H9 (cell line): ENCODE data around the gene TAF10. TPM values are rescaled to one million over a fixed set of nuclear protein-coding genes. Genes with fewer than 3 reads are reported as not detected.
A peak's percentile ranks its signal among the peaks of the same experiment; 100 is the strongest.

Experiments
- DNase-seq: peaks from one replicate; pipeline ENCODE4 v3.0.0-alpha.2; 2017
- H2AFZ ChIP-seq: one replicate; pipeline ENCODE4 v1.6.1; 2013; ENCODE audit warnings: mild to moderate bottlenecking, low read length, control low read depth, moderate library complexity
- H2AK5ac ChIP-seq: 2 replicates; pipeline ENCODE4 v1.6.1; 2013; ENCODE audit warnings: low read length, control low read depth, mixed read lengths; ENCODE audit not compliant: insufficient read length
- H2BK120ac ChIP-seq: one replicate; pipeline ENCODE4 v1.6.1; 2013; ENCODE audit warnings: low read depth, mild to moderate bottlenecking, low read length, control low read depth, inconsistent platforms; ENCODE audit not compliant: poor library complexity, severe bottlenecking
- H2BK12ac ChIP-seq: 2 replicates; pipeline ENCODE4 v1.6.1; 2013; ENCODE audit warnings: low read length, control low read depth, mixed read lengths, low read depth; ENCODE audit not compliant: insufficient read length
- H2BK15ac ChIP-seq: 2 replicates; pipeline ENCODE4 v1.6.1; 2013; ENCODE audit warnings: low read depth, low read length, control low read depth
- H2BK20ac ChIP-seq: one replicate; pipeline ENCODE4 v1.6.1; 2013; ENCODE audit warnings: low read depth, mild to moderate bottlenecking, low read length, control low read depth, inconsistent platforms; ENCODE audit not compliant: poor library complexity, severe bottlenecking
- H2BK5ac ChIP-seq: 2 replicates; pipeline ENCODE4 v1.6.1; 2013; ENCODE audit warnings: low read length, control low read depth, mixed read lengths; ENCODE audit not compliant: insufficient read length
- H3K14ac ChIP-seq: 2 replicates; pipeline ENCODE4 v1.6.1; 2013; ENCODE audit warnings: low read length, control low read depth; ENCODE audit not compliant: insufficient read depth
- H3K18ac ChIP-seq: 2 replicates; pipeline ENCODE4 v1.6.1; 2013; ENCODE audit warnings: low read depth, mild to moderate bottlenecking, mixed read lengths, low read length, control low read depth; ENCODE audit not compliant: insufficient read length
- H3K23ac ChIP-seq: 2 replicates; pipeline ENCODE4 v1.6.1; 2013; ENCODE audit warnings: low read length, control low read depth, mixed read lengths, low read depth; ENCODE audit not compliant: insufficient read length
- H3K23me2 ChIP-seq: 2 replicates; pipeline ENCODE4 v1.6.1; 2013; ENCODE audit warnings: low read depth, mild to moderate bottlenecking, mixed read lengths, low read length, control low read depth; ENCODE audit not compliant: insufficient read length, poor library complexity, severe bottlenecking
- H3K27ac ChIP-seq: 2 replicates; pipeline ENCODE4 v1.5.1; 2013; ENCODE audit warnings: low read length, control low read depth, mixed read lengths, low read depth; ENCODE audit not compliant: insufficient read length
- H3K27me3 ChIP-seq: 2 replicates; pipeline ENCODE4 v1.6.1; 2013; ENCODE audit warnings: low read length, control low read depth, inconsistent platforms; ENCODE audit not compliant: insufficient read depth
- H3K4ac ChIP-seq: 2 replicates; pipeline ENCODE4 v1.6.1; 2013; ENCODE audit warnings: low read depth, mild to moderate bottlenecking, control low read depth, inconsistent platforms, low read length, moderate library complexity
- H3K4me1 ChIP-seq: 2 replicates; pipeline ENCODE4 v1.6.1; 2013; ENCODE audit warnings: low read length, control low read depth, inconsistent platforms; ENCODE audit not compliant: insufficient read depth
- H3K4me2 ChIP-seq: 2 replicates; pipeline ENCODE4 v1.6.1; 2013; ENCODE audit warnings: low read length, control low read depth, mixed read lengths; ENCODE audit not compliant: insufficient read length, insufficient read depth
- H3K56ac ChIP-seq: 2 replicates; pipeline ENCODE4 v1.6.1; 2013; ENCODE audit warnings: low read depth, mild to moderate bottlenecking, mixed read lengths, low read length, control low read depth; ENCODE audit not compliant: insufficient read length
- H3K79me1 ChIP-seq: 2 replicates; pipeline ENCODE4 v1.6.1; 2013; ENCODE audit warnings: low read depth, mild to moderate bottlenecking, moderate library complexity, low read length, control low read depth, inconsistent platforms; ENCODE audit not compliant: insufficient read depth, poor library complexity, severe bottlenecking
- H3K79me2 ChIP-seq: 2 replicates; pipeline ENCODE4 v1.6.1; 2013; ENCODE audit warnings: low read length, control low read depth, inconsistent platforms; ENCODE audit not compliant: insufficient read depth
- H3K9ac ChIP-seq: 2 replicates; pipeline ENCODE4 v1.6.1; 2013; ENCODE audit warnings: low read length, control low read depth, mixed read lengths; ENCODE audit not compliant: insufficient read length; ENCODE audit errors: extremely low read depth
- H3K9me3 ChIP-seq: one replicate; pipeline ENCODE4 v1.6.1; 2013; ENCODE audit warnings: low read depth, low read length, inconsistent platforms; ENCODE audit not compliant: control insufficient read depth
- H3T11ph ChIP-seq: one replicate; pipeline ENCODE4 v1.6.1; 2013; ENCODE audit warnings: mild to moderate bottlenecking, low read length, control low read depth, inconsistent platforms
- H4K20me1 ChIP-seq: one replicate; pipeline ENCODE4 v1.6.1; 2013; ENCODE audit not compliant: control insufficient read depth, insufficient read length, insufficient read depth
- H4K5ac ChIP-seq: 2 replicates; pipeline ENCODE4 v1.6.1; 2013; ENCODE audit warnings: low read depth, mild to moderate bottlenecking, mixed read lengths, low read length, control low read depth; ENCODE audit not compliant: insufficient read length
- H4K8ac ChIP-seq: replicated peaks from 2 replicates; pipeline ENCODE4 v1.6.1; 2013; ENCODE audit warnings: low read length, control low read depth, mixed read lengths, low read depth; ENCODE audit not compliant: insufficient read length
- H4K91ac ChIP-seq: 2 replicates; pipeline ENCODE4 v1.6.1; 2013; ENCODE audit warnings: low read depth, mild to moderate bottlenecking, moderate library complexity, mixed read lengths, low read length, control low read depth; ENCODE audit not compliant: insufficient read length
- H3K27ac Mint-ChIP-seq, 3 experiments: 2 replicates in 2 of 3; 3 replicates in 1 of 3; pipeline ENCODE4 v1.8.0; 2020 to 2021; ENCODE audit warnings: mixed read lengths in 3 of 3, mild to moderate bottlenecking in 1 of 3, moderate library complexity in 1 of 3
- H3K27me3 Mint-ChIP-seq: 2 replicates; pipeline ENCODE4 v1.8.0; 2021; ENCODE audit warnings: low read depth, mild to moderate bottlenecking, moderate library complexity, mixed read lengths
- H3K36me3 Mint-ChIP-seq, 3 experiments: 2 replicates in 2 of 3; 3 replicates in 1 of 3; pipeline ENCODE4 v1.8.0; 2020 to 2021; ENCODE audit warnings: low read depth in 3 of 3, mixed read lengths in 3 of 3; ENCODE audit not compliant: insufficient read depth in 1 of 3
- H3K4me1 Mint-ChIP-seq, 2 experiments: 2 replicates each; pipeline ENCODE4 v1.8.0; 2020; ENCODE audit warnings: mixed read lengths in 2 of 2
- H3K4me3 Mint-ChIP-seq, 2 experiments: 2 replicates in 1 of 2; 3 replicates in 1 of 2; pipeline ENCODE4 v1.8.0; 2020 to 2021; ENCODE audit warnings: mild to moderate bottlenecking in 2 of 2, mixed read lengths in 2 of 2, moderate library complexity in 1 of 2
- H3K9me3 Mint-ChIP-seq, 2 experiments: 2 replicates in 1 of 2; 3 replicates in 1 of 2; pipeline ENCODE4 v1.8.0; 2020; ENCODE audit warnings: mild to moderate bottlenecking in 2 of 2, mixed read lengths in 2 of 2, moderate library complexity in 1 of 2
- CTCF ChIP-seq: fragments of 200-600 bp; sonication (generic); conservative IDR thresholded peaks from 3 replicates; pipeline ENCODE4 v1.8.0; 2021; ENCODE audit warnings: antibody characterized with exemption, mild to moderate bottlenecking
- WGBS: extraction: QIAGEN DNeasy Blood & Tissue Kit; methylation state at CpG from one replicate; pipeline ENCODE4 v1.1.7; 2013; ENCODE audit warnings: missing lambda C conversion rate, low lambda C conversion rate, mixed read lengths; ENCODE audit not compliant: insufficient read length; ENCODE audit errors: extremely low coverage; 5-methylcytosine and 5-hydroxymethylcytosine counted together
- total RNA-seq: library from RNA; stranded (reverse); gene quantifications from 2 replicates; pipeline ENCODE4 v1.2.1, GENCODE V29; 2021

The TAF10 gene
- total RNA-seq, 1 experiment from 2014 or later: 198 TPM

DNA sequence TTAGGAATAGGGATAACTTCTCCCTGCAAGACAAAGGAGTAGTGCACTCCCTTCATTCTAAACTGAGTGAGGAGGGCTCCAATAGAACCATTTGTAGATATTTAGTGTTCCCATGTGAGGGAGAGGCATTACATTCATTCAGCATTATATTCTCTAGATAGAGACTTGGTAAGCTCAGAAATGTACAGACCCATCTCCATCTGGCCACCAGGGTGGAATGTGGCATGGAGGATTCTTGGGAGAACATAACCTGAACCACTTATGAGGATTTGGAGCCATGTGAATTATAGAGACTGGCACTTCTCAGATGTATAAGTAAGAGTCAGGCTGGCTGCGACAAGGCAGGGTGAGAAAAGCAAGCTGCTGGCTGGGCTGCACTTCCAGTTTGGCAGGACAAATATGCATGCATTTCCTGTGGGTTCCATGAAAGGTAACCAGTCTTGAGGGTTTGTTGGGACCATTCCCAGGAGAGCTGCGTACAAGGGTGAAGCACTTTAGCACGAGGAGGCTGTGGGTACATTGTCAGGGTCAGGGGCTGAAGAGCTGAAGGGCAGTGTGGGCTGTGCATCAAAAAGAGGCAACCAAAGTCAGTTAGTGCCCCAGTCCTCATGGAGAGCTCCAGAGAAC, 17.8 kb downstream of the TAF10 start:
- Histone ChIP-seq H4K20me1 (no peaks in the 10 kb centered on the region), H3K27ac (no peak overlapping the region), H3K14ac (no peak overlapping the region), H3K4me1 (no peaks in the 10 kb centered on the region), H3K23ac (no peak overlapping the region), H3K23me2 (no peaks in the 10 kb centered on the region), H2AFZ (no peak overlapping the region), H2AK5ac (no peak overlapping the region), H3K9me3 (no peaks in the 10 kb centered on the region), H3K56ac (no peak overlapping the region), H4K5ac (no peak overlapping the region), H3K79me2 (no peaks in the 10 kb centered on the region), H2BK120ac (no peak overlapping the region), H3K9ac (no peak overlapping the region), H2BK20ac (no peak overlapping the region), H3K27me3 (no peaks in the 10 kb centered on the region), H2BK12ac (no peak overlapping the region), H3K18ac (no peak overlapping the region), H3K79me1 (no peaks in the 10 kb centered on the region), H4K8ac (no peak overlapping the region), H2BK5ac (no peak overlapping the region), H3K4me2 (no peak overlapping the region), H3T11ph (no peak overlapping the region), H2BK15ac (no peak overlapping the region), H4K91ac (no peak overlapping the region), H3K4ac (no peak overlapping the region)
- Mint-ChIP-seq H3K4me1 (peaks cover 6 to 11% of the 10 kb centered on the region in 2 experiments; a peak in 3 of 4 replicates), H3K36me3 (peaks cover 2 to 27% (median 10%) of the 10 kb centered on the region in 3 experiments; a peak in 6 of 7 replicates), H3K27ac (peak overlapping the region; percentile 4 to 49 (median 37); a peak in 2 of 7 replicates), H3K4me3 (no peak overlapping the region), H3K27me3 (no peaks in the 10 kb centered on the region), H3K9me3 (no peaks in the 10 kb centered on the region)
- no CpG with 5 or more reads among the region's 3 CpGs for WGBS
- TF ChIP-seq CTCF: no peak; the same call in 2 of the 3 replicates
- no peak for DNase-seq
